Measurements from ENCODE around the gene DNAJC1. TPM values are rescaled to one million over a fixed set of nuclear protein-coding genes. Genes with fewer than 3 reads are reported as not detected.

The DNAJC1 gene
- total and polyA plus RNA-seq, 2 of the 8 experiments (the other 6 are each of a cell fraction or from before 2014, with no cell fraction given): 6.8 to 14.8 TPM

GRCh38 chr10:21895932-21896331 is 107.6 kb downstream of the DNAJC1 start:
- Histone ChIP-seq H2BK12ac (ENCODE audit: low read depth, low read length) (no peak overlapping the region), H3K27me3 (replicated peaks in 1 of 4; ENCODE audit: control insufficient read depth in 3 of 4, extremely low read depth in 1 of 4, insufficient read depth in 3 of 4, low read length in 3 of 4) (no peaks in the 10 kb centered on the region), H3K4me3 (ENCODE audit: extremely low read depth in 1 of 4, insufficient read depth in 2 of 4, low read depth in 3 of 4, low read length in 4 of 4) (no peak overlapping the region), H3K4me2 (ENCODE audit: insufficient read depth in 1 of 2, low read depth in 2 of 2, low read length in 2 of 2) (no peak overlapping the region), H3K9me3 (ENCODE audit: insufficient read depth in 2 of 2, low read depth in 1 of 2, low read length in 1 of 2) (no peaks in the 10 kb centered on the region), H2AFZ (ENCODE audit: low read length) (no peak overlapping the region), H3K4me1 (replicated peaks in 1 of 4; ENCODE audit: control insufficient read depth in 3 of 4, insufficient read depth in 4 of 4, low read length in 3 of 4) (no peaks in the 10 kb centered on the region), H4K8ac (ENCODE audit: extremely low read depth, insufficient read depth, low read length) (no peak overlapping the region; the same call in 1 of the 2 replicates), H3K4ac (replicated peaks; ENCODE audit: insufficient read length, low read depth, low read length) (no peak overlapping the region), H3K27ac (ENCODE audit: low read depth, low read length) (no peak overlapping the region), H4K20me1 (replicated peaks in 1 of 2; ENCODE audit: control insufficient read depth in 1 of 2, insufficient read depth in 2 of 2, low read length in 2 of 2) (no peaks in the 10 kb centered on the region), H2AK5ac (ENCODE audit: low read depth, low read length) (no peak overlapping the region), H3K23ac (ENCODE audit: insufficient read length) (no peak overlapping the region), H3K9ac (replicated peaks in 1 of 4; ENCODE audit: extremely low read depth in 1 of 4, low read depth in 3 of 4, low read length in 3 of 4) (no peak overlapping the region), H3K36me3 (ENCODE audit: control insufficient read depth in 2 of 4, insufficient read depth in 4 of 4, low read length in 3 of 4) (no peaks in the 10 kb centered on the region; a peak in 1 of 8 replicates), H2BK15ac (ENCODE audit: low read length) (no peak overlapping the region), H3K79me2 (ENCODE audit: control insufficient read depth in 1 of 2, insufficient read depth in 2 of 2, low read length in 2 of 2) (no peaks in the 10 kb centered on the region), H4K5ac (ENCODE audit: insufficient read length, low read depth, low read length) (no peak overlapping the region), H3K56ac (replicated peaks; ENCODE audit: insufficient read length, low read depth, low read length) (no peak overlapping the region), H3K14ac (ENCODE audit: insufficient read length) (no peak overlapping the region), H4K91ac (replicated peaks; ENCODE audit: insufficient read length, low read length) (no peak overlapping the region), H2BK5ac (ENCODE audit: low read depth, low read length) (0 out of 2 replicates have a peak overlapping the region, but pooled peaks have one; percentile 48), H2BK120ac (replicated peaks; ENCODE audit: low read depth, low read length) (no peak overlapping the region), H3K79me1 (ENCODE audit: low read depth, low read length) (no peaks in the 10 kb centered on the region), H3K18ac (ENCODE audit: extremely low read depth, low read length) (no peak overlapping the region), H2BK20ac (ENCODE audit: low read length) (no peak overlapping the region), H3K23me2 (ENCODE audit: low read depth, low read length) (no peaks in the 10 kb centered on the region; the same call in 1 of the 2 replicates)
- POLR2A ChIA-PET (ENCODE audit: partially characterized antibody): no interaction called here
- 100% methylated on average over 1 of the region's 1 CpG; no CpG with 5 or more reads in 1 of the 2 experiments for WGBS, 2 experiments (ENCODE audit: extremely low coverage in 1 of 2, insufficient coverage in 1 of 2, insufficient read length in 1 of 2, insufficient replicate concordance in 2 of 2, low coverage in 1 of 2, low lambda C conversion rate in 2 of 2, missing lambda C conversion rate in 1 of 2)
- CTCF ChIA-PET (ENCODE audit: partially characterized antibody): no interaction called here
- TF ChIP-seq POLR2A (IDR thresholded peaks at IDR 0.05; ENCODE audit: control extremely low read depth in 1 of 2, low read depth in 2 of 2, low read length in 2 of 2) (no peak), CREB1 (IDR thresholded peaks at IDR 0.05) (no peak), CEBPB (IDR thresholded peaks at IDR 0.05; ENCODE audit: low read depth, low read length) (no peak), TAF7 (optimal IDR thresholded peaks at IDR 0.05; ENCODE audit: borderline replicate concordance, low read depth, low read length) (no peak), SRF (IDR thresholded peaks at IDR 0.05; ENCODE audit: low read depth, low read length) (no peak), ATF2 (IDR thresholded peaks at IDR 0.05; ENCODE audit: low read length) (no peak), SP2 (IDR thresholded peaks at IDR 0.05; ENCODE audit: low read length) (no peak), EP300 (IDR thresholded peaks at IDR 0.05; ENCODE audit: borderline replicate concordance in 1 of 2, low read depth in 2 of 2, low read length in 2 of 2) (no peak), KDM1A (IDR thresholded peaks at IDR 0.05; ENCODE audit: borderline replicate concordance, low read length) (no peak), RNF2 (IDR thresholded peaks at IDR 0.05; ENCODE audit: borderline replicate concordance, low read depth, low read length, missing control alignments, poor library complexity, severe bottlenecking) (no peak), FOSL1 (IDR thresholded peaks at IDR 0.05; ENCODE audit: insufficient read depth, low read depth, low read length) (no peak)
- no peak for FAIRE-seq
- no peak for DNase-seq (ENCODE audit: low read depth in 1 of 2, low spot score in 2 of 2)
